H9 (cell line): ENCODE measurements around the gene DOCK2. TPM values are rescaled to one million over a fixed set of nuclear protein-coding genes. Genes with fewer than 3 reads are reported as not detected.

Source experiments
- DNase-seq: peaks from one replicate; pipeline ENCODE4 v3.0.0-alpha.2; 2017
- H2AFZ ChIP-seq: one replicate; pipeline ENCODE4 v1.6.1; 2013; ENCODE audit warnings: mild to moderate bottlenecking, low read length, control low read depth, moderate library complexity
- H2AK5ac ChIP-seq: 2 replicates; pipeline ENCODE4 v1.6.1; 2013; ENCODE audit warnings: low read length, control low read depth, mixed read lengths; ENCODE audit not compliant: insufficient read length
- H2BK120ac ChIP-seq: one replicate; pipeline ENCODE4 v1.6.1; 2013; ENCODE audit warnings: low read depth, mild to moderate bottlenecking, low read length, control low read depth, inconsistent platforms; ENCODE audit not compliant: poor library complexity, severe bottlenecking
- H2BK12ac ChIP-seq: 2 replicates; pipeline ENCODE4 v1.6.1; 2013; ENCODE audit warnings: low read length, control low read depth, mixed read lengths, low read depth; ENCODE audit not compliant: insufficient read length
- H2BK15ac ChIP-seq: 2 replicates; pipeline ENCODE4 v1.6.1; 2013; ENCODE audit warnings: low read depth, low read length, control low read depth
- H2BK20ac ChIP-seq: one replicate; pipeline ENCODE4 v1.6.1; 2013; ENCODE audit warnings: low read depth, mild to moderate bottlenecking, low read length, control low read depth, inconsistent platforms; ENCODE audit not compliant: poor library complexity, severe bottlenecking
- H2BK5ac ChIP-seq: 2 replicates; pipeline ENCODE4 v1.6.1; 2013; ENCODE audit warnings: low read length, control low read depth, mixed read lengths; ENCODE audit not compliant: insufficient read length
- H3K14ac ChIP-seq: 2 replicates; pipeline ENCODE4 v1.6.1; 2013; ENCODE audit warnings: low read length, control low read depth; ENCODE audit not compliant: insufficient read depth
- H3K18ac ChIP-seq: 2 replicates; pipeline ENCODE4 v1.6.1; 2013; ENCODE audit warnings: low read depth, mild to moderate bottlenecking, mixed read lengths, low read length, control low read depth; ENCODE audit not compliant: insufficient read length
- H3K23ac ChIP-seq: 2 replicates; pipeline ENCODE4 v1.6.1; 2013; ENCODE audit warnings: low read length, control low read depth, mixed read lengths, low read depth; ENCODE audit not compliant: insufficient read length
- H3K23me2 ChIP-seq: 2 replicates; pipeline ENCODE4 v1.6.1; 2013; ENCODE audit warnings: low read depth, mild to moderate bottlenecking, mixed read lengths, low read length, control low read depth; ENCODE audit not compliant: insufficient read length, poor library complexity, severe bottlenecking
- H3K27ac ChIP-seq: 2 replicates; pipeline ENCODE4 v1.5.1; 2013; ENCODE audit warnings: low read length, control low read depth, mixed read lengths, low read depth; ENCODE audit not compliant: insufficient read length
- H3K27me3 ChIP-seq: 2 replicates; pipeline ENCODE4 v1.6.1; 2013; ENCODE audit warnings: low read length, control low read depth, inconsistent platforms; ENCODE audit not compliant: insufficient read depth
- H3K4ac ChIP-seq: 2 replicates; pipeline ENCODE4 v1.6.1; 2013; ENCODE audit warnings: low read depth, mild to moderate bottlenecking, control low read depth, inconsistent platforms, low read length, moderate library complexity
- H3K4me1 ChIP-seq: 2 replicates; pipeline ENCODE4 v1.6.1; 2013; ENCODE audit warnings: low read length, control low read depth, inconsistent platforms; ENCODE audit not compliant: insufficient read depth
- H3K4me2 ChIP-seq: 2 replicates; pipeline ENCODE4 v1.6.1; 2013; ENCODE audit warnings: low read length, control low read depth, mixed read lengths; ENCODE audit not compliant: insufficient read length, insufficient read depth
- H3K56ac ChIP-seq: 2 replicates; pipeline ENCODE4 v1.6.1; 2013; ENCODE audit warnings: low read depth, mild to moderate bottlenecking, mixed read lengths, low read length, control low read depth; ENCODE audit not compliant: insufficient read length
- H3K79me1 ChIP-seq: 2 replicates; pipeline ENCODE4 v1.6.1; 2013; ENCODE audit warnings: low read depth, mild to moderate bottlenecking, moderate library complexity, low read length, control low read depth, inconsistent platforms; ENCODE audit not compliant: insufficient read depth, poor library complexity, severe bottlenecking
- H3K79me2 ChIP-seq: 2 replicates; pipeline ENCODE4 v1.6.1; 2013; ENCODE audit warnings: low read length, control low read depth, inconsistent platforms; ENCODE audit not compliant: insufficient read depth
- H3K9ac ChIP-seq: 2 replicates; pipeline ENCODE4 v1.6.1; 2013; ENCODE audit warnings: low read length, control low read depth, mixed read lengths; ENCODE audit not compliant: insufficient read length; ENCODE audit errors: extremely low read depth
- H3K9me3 ChIP-seq: one replicate; pipeline ENCODE4 v1.6.1; 2013; ENCODE audit warnings: low read depth, low read length, inconsistent platforms; ENCODE audit not compliant: control insufficient read depth
- H3T11ph ChIP-seq: one replicate; pipeline ENCODE4 v1.6.1; 2013; ENCODE audit warnings: mild to moderate bottlenecking, low read length, control low read depth, inconsistent platforms
- H4K20me1 ChIP-seq: one replicate; pipeline ENCODE4 v1.6.1; 2013; ENCODE audit not compliant: control insufficient read depth, insufficient read length, insufficient read depth
- H4K5ac ChIP-seq: 2 replicates; pipeline ENCODE4 v1.6.1; 2013; ENCODE audit warnings: low read depth, mild to moderate bottlenecking, mixed read lengths, low read length, control low read depth; ENCODE audit not compliant: insufficient read length
- H4K8ac ChIP-seq: replicated peaks from 2 replicates; pipeline ENCODE4 v1.6.1; 2013; ENCODE audit warnings: low read length, control low read depth, mixed read lengths, low read depth; ENCODE audit not compliant: insufficient read length
- H4K91ac ChIP-seq: 2 replicates; pipeline ENCODE4 v1.6.1; 2013; ENCODE audit warnings: low read depth, mild to moderate bottlenecking, moderate library complexity, mixed read lengths, low read length, control low read depth; ENCODE audit not compliant: insufficient read length
- H3K27ac Mint-ChIP-seq, 3 experiments: 2 replicates in 2 of 3; 3 replicates in 1 of 3; pipeline ENCODE4 v1.8.0; 2020 to 2021; ENCODE audit warnings: mixed read lengths in 3 of 3, mild to moderate bottlenecking in 1 of 3, moderate library complexity in 1 of 3
- H3K27me3 Mint-ChIP-seq: 2 replicates; pipeline ENCODE4 v1.8.0; 2021; ENCODE audit warnings: low read depth, mild to moderate bottlenecking, moderate library complexity, mixed read lengths
- H3K36me3 Mint-ChIP-seq, 3 experiments: 2 replicates in 2 of 3; 3 replicates in 1 of 3; pipeline ENCODE4 v1.8.0; 2020 to 2021; ENCODE audit warnings: low read depth in 3 of 3, mixed read lengths in 3 of 3; ENCODE audit not compliant: insufficient read depth in 1 of 3
- H3K4me1 Mint-ChIP-seq, 2 experiments: 2 replicates each; pipeline ENCODE4 v1.8.0; 2020; ENCODE audit warnings: mixed read lengths in 2 of 2
- H3K4me3 Mint-ChIP-seq, 2 experiments: 2 replicates in 1 of 2; 3 replicates in 1 of 2; pipeline ENCODE4 v1.8.0; 2020 to 2021; ENCODE audit warnings: mild to moderate bottlenecking in 2 of 2, mixed read lengths in 2 of 2, moderate library complexity in 1 of 2
- H3K9me3 Mint-ChIP-seq, 2 experiments: 2 replicates in 1 of 2; 3 replicates in 1 of 2; pipeline ENCODE4 v1.8.0; 2020; ENCODE audit warnings: mild to moderate bottlenecking in 2 of 2, mixed read lengths in 2 of 2, moderate library complexity in 1 of 2
- WGBS: extraction: QIAGEN DNeasy Blood & Tissue Kit; methylation state at CpG from one replicate; pipeline ENCODE4 v1.1.7; 2013; ENCODE audit warnings: missing lambda C conversion rate, low lambda C conversion rate, mixed read lengths; ENCODE audit not compliant: insufficient read length; ENCODE audit errors: extremely low coverage; 5-methylcytosine and 5-hydroxymethylcytosine counted together
- total RNA-seq: library from RNA; stranded (reverse); gene quantifications from 2 replicates; pipeline ENCODE4 v1.2.1, GENCODE V29; 2021
- TF ChIP-seq, protein P1 (sequence below): fragments of 200-600 bp; sonication (generic); conservative IDR thresholded peaks from 3 replicates; pipeline ENCODE4 v1.8.0; 2021; ENCODE audit warnings: antibody characterized with exemption, mild to moderate bottlenecking

DOCK2 gene
- total RNA-seq, 1 experiment from 2014 or later, result 7.8 TPM

DNA sequence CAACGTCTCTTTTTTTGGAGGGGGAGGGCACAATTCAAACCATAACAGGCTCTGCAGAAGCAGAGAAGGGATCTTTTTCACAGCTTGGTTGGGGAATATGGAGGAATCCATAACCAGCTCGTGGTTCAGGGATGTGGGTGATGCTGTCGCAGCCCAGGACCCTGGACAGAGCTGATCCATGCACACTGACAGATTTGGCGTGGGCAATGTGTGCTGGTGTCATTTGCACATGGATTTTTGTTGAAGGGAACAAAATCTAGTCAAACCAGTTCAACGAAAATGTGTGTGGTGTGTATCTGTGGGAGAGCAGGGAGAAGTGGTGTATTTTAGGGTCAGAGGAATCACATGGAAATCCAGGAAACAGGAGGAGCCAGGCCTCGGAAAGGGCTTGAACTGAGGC lies 4.2 kb downstream of the DOCK2 start:
- H3K9me3 ChIP-seq, result no peaks in the 10 kb centered on the region
- H2BK12ac ChIP-seq, result no peak overlapping the region
- no peak overlapping the region for H3K27ac ChIP-seq
- peaks cover 30 to 40% of the 10 kb centered on the region in 2 experiments for H3K4me1 Mint-ChIP-seq
- H4K5ac ChIP-seq, result no peak overlapping the region
- no peaks in the 10 kb centered on the region for H3K79me1 ChIP-seq
- H3K14ac ChIP-seq, result no peak overlapping the region
- TF ChIP-seq, protein P1, sequence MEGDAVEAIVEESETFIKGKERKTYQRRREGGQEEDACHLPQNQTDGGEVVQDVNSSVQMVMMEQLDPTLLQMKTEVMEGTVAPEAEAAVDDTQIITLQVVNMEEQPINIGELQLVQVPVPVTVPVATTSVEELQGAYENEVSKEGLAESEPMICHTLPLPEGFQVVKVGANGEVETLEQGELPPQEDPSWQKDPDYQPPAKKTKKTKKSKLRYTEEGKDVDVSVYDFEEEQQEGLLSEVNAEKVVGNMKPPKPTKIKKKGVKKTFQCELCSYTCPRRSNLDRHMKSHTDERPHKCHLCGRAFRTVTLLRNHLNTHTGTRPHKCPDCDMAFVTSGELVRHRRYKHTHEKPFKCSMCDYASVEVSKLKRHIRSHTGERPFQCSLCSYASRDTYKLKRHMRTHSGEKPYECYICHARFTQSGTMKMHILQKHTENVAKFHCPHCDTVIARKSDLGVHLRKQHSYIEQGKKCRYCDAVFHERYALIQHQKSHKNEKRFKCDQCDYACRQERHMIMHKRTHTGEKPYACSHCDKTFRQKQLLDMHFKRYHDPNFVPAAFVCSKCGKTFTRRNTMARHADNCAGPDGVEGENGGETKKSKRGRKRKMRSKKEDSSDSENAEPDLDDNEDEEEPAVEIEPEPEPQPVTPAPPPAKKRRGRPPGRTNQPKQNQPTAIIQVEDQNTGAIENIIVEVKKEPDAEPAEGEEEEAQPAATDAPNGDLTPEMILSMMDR, result no peak
- H2BK120ac ChIP-seq, result no peak overlapping the region
- no peak overlapping the region for H3K4me2 ChIP-seq
- no peak overlapping the region for H2AK5ac ChIP-seq
- H2BK5ac ChIP-seq, result no peak overlapping the region
- no peaks in the 10 kb centered on the region for H3K27me3 ChIP-seq
- no peaks in the 10 kb centered on the region for H3K79me2 ChIP-seq
- H3K23me2 ChIP-seq, result peaks cover 6% of the 10 kb centered on the region
- H3K4ac ChIP-seq, result no peak overlapping the region
- no peak overlapping the region for H3T11ph ChIP-seq
- H4K8ac ChIP-seq, result no peak overlapping the region
- peaks cover 28% of the 10 kb centered on the region for H3K27me3 Mint-ChIP-seq
- no peak overlapping the region for H2BK15ac ChIP-seq
- H3K36me3 Mint-ChIP-seq, result peaks cover 1 to 10% (median 10%) of the 10 kb centered on the region in 3 experiments; a peak in 5 of 7 replicates
- no peaks in the 10 kb centered on the region for H4K20me1 ChIP-seq
- no peak overlapping the region for H3K23ac ChIP-seq
- no peak for DNase-seq
- no peak overlapping the region for H3K9ac ChIP-seq
- no peak overlapping the region for H2BK20ac ChIP-seq
- H3K4me3 Mint-ChIP-seq, result no peak overlapping the region
- no CpG with 5 or more reads among the region's 6 CpGs for WGBS
- H3K18ac ChIP-seq, result no peak overlapping the region
- H3K56ac ChIP-seq, result no peak overlapping the region
- H4K91ac ChIP-seq, result no peak overlapping the region
- no peaks in the 10 kb centered on the region; the same call in 1 of the 2 replicates for H3K4me1 ChIP-seq
- peaks cover 5 to 10% of the 10 kb centered on the region in 2 experiments; a peak in 4 of 5 replicates for H3K9me3 Mint-ChIP-seq
- H3K27ac Mint-ChIP-seq, result no peak overlapping the region
- no peak overlapping the region for H2AFZ ChIP-seq
